Right atrium auricular region (tissue), 2 donors: ENCODE measurements around the gene LRRC74A. TPM values are rescaled to one million over a fixed set of nuclear protein-coding genes. Genes with fewer than 3 reads are reported as not detected.

Source experiments
- DNase-seq: peaks from one replicate; pipeline ENCODE4 v3.0.0-alpha.2; 2019; ENCODE audit warnings: low spot score
- H3K27ac ChIP-seq, 2 donors: fragments of 200-600 bp; sonication (generic); 1 replicate in 1 of 2; 2 replicates in 1 of 2; pipeline ENCODE4 v1.5.1; 2016 to 2019
- H3K27me3 ChIP-seq, 2 donors: fragments of 200-600 bp; sonication (generic); one replicate each; pipeline versions ENCODE4 v1.5.1 to v1.6.0; 2017 to 2019
- H3K36me3 ChIP-seq: fragments of 200-600 bp; sonication (generic); one replicate; pipeline ENCODE4 v1.5.1; 2016
- H3K4me1 ChIP-seq, 2 donors: fragments of 200-600 bp; sonication (generic); one replicate each; pipeline versions ENCODE4 v1.5.1 to v1.6.0; 2017 to 2019
- H3K4me3 ChIP-seq, 2 donors: fragments of 200-600 bp; sonication (generic); 1 replicate in 1 of 2; 2 replicates in 1 of 2; pipeline ENCODE4 v1.5.1; 2017 to 2019; ENCODE audit warnings: mild to moderate bottlenecking in 1 of 2, moderate library complexity in 1 of 2
- H3K9me3 ChIP-seq, 2 donors: fragments of 200-600 bp; sonication (generic); one replicate each; pipeline ENCODE4 v1.5.1; 2019
- total RNA-seq, 2 donors: library from RNA; depleted of rRNA; stranded (reverse); fragments of >200 nt; gene quantifications; one replicate each; pipeline ENCODE4 v1.1.0, GENCODE V29; 2016
- TF ChIP-seq, protein P1 (sequence below), 2 donors: fragments of 200-600 bp; sonication (generic); IDR thresholded peaks; one replicate each; pipeline ENCODE4 v1.5.1; 2019; ENCODE audit warnings: antibody characterized with exemption in 2 of 2

The LRRC74A gene
- total RNA-seq, 2 donors from 2014 or later, result not detected

DNA sequence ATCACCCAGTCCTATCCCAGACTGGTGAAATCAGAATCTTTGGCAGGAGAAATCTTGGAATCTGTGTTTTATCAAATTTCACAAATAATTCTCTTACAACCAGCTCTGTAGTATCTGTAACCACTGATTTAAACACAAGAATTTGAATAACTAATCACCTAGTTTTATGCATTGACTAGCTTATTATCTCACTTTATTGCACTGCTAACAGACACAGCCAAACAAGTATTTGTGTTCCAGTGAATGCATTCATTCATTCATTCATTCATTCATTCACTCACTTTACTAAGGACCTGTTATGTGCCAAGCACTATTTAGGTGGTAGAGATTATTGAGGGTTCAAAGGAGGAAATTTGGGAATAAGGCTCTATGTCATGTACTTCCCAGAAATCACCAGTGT lies 16.2 kb downstream of the LRRC74A start:
- no peaks in the 10 kb centered on the region for H3K27me3 ChIP-seq
- no peak overlapping the region for H3K4me3 ChIP-seq
- no peaks in the 10 kb centered on the region for H3K4me1 ChIP-seq
- TF ChIP-seq, protein P1, sequence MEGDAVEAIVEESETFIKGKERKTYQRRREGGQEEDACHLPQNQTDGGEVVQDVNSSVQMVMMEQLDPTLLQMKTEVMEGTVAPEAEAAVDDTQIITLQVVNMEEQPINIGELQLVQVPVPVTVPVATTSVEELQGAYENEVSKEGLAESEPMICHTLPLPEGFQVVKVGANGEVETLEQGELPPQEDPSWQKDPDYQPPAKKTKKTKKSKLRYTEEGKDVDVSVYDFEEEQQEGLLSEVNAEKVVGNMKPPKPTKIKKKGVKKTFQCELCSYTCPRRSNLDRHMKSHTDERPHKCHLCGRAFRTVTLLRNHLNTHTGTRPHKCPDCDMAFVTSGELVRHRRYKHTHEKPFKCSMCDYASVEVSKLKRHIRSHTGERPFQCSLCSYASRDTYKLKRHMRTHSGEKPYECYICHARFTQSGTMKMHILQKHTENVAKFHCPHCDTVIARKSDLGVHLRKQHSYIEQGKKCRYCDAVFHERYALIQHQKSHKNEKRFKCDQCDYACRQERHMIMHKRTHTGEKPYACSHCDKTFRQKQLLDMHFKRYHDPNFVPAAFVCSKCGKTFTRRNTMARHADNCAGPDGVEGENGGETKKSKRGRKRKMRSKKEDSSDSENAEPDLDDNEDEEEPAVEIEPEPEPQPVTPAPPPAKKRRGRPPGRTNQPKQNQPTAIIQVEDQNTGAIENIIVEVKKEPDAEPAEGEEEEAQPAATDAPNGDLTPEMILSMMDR (IDR thresholded peaks at IDR 0.05), result no peak
- no peak overlapping the region for H3K27ac ChIP-seq
- no peak for DNase-seq
- H3K36me3 ChIP-seq, result no peaks in the 10 kb centered on the region
- H3K9me3 ChIP-seq, result no peaks in the 10 kb centered on the region

DNA sequence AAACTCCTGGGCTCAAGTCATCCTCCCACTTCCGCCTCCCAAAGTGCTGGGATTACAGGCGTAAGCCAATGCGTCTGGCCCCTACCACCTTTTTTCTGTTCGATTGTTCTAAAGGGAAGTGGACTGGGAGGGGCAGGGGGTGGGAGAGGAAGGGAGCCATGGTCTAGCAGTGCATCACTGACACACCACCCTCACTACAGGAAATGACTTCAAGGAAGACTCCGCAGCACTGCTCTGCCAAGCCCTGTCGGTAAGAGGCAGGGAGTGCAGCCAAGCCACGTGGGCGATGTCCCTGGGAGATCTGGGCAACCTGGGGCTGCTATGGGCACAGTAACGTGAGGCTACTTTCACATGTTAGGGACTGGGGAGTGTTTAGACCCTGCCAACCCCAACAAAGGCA lies 18.0 kb downstream of the LRRC74A start:
- Histone ChIP-seq H3K4me1 (no peaks in the 10 kb centered on the region), H3K9me3 (no peaks in the 10 kb centered on the region), H3K27ac (peak overlapping the region; percentile 49 to 63), H3K27me3 (no peaks in the 10 kb centered on the region), H3K36me3 (no peaks in the 10 kb centered on the region), H3K4me3 (no peak overlapping the region)
- TF ChIP-seq, protein P1 (IDR thresholded peaks at IDR 0.05), result no peak
- DNase-seq, result peak; percentile 76

DNA sequence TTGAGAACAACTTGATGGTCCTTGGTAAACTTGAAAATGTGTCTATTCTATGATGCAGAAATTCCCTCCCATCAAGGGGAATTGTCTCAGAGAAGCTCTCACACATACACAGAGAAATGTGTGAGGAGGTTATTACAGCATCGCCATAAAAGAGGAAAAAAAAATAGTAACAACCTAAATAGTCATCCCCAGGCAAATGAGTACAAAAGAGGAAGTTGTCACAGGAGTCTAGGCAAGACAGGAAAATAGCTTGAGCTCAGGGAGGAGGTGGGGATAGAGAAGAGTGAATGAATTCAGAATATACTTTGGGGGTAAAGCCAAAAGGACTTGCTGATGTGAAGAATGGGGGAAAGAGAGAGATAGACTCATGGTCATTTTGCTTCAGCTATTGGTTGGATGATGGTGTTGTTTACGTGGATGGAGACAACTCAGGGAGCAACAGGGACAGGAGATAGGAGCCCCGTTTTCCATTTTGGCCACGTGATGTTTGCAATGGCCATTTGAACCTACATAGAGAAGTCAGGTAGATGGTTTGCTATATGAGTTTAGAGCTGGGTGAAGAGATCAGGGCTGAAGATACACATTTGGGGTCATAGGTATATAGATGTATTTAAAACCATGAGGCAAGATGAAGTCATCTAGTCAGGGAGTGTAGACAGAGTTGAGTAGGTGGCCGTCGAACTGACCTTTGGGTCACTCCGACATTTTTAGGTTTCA lies 20.3 kb downstream of the LRRC74A start:
- Histone ChIP-seq H3K36me3 (no peaks in the 10 kb centered on the region), H3K9me3 (no peaks in the 10 kb centered on the region), H3K4me3 (no peak overlapping the region), H3K4me1 (no peaks in the 10 kb centered on the region), H3K27ac (no peak overlapping the region), H3K27me3 (no peaks in the 10 kb centered on the region)
- TF ChIP-seq, protein P1 (IDR thresholded peaks at IDR 0.05), result no peak
- no peak for DNase-seq

DNA sequence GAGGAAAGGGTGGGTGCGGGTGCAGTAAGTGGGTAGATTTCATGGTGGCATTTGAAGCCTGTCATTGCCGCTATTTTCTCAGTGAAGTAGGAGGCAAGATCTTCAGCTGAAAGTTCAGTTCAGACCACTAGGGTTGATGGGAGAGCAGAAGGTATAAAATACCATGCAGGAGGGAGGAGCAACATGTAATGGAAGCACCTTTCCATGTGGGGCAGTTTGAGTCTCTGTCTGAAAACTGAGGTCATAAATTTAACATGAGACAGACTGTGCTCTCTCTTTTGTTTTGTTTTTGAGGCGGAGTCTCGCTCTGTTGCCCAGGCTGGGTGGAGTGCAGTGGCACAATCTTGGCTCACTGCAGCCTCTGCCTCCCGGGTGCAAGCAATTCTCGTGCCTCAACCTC lies 22.7 kb downstream of the LRRC74A start:
- Histone ChIP-seq H3K36me3 (no peaks in the 10 kb centered on the region), H3K4me3 (no peak overlapping the region), H3K4me1 (no peaks in the 10 kb centered on the region), H3K27me3 (no peaks in the 10 kb centered on the region), H3K9me3 (no peaks in the 10 kb centered on the region), H3K27ac (no peak overlapping the region)
- TF ChIP-seq, protein P1 (IDR thresholded peaks at IDR 0.05), result no peak
- DNase-seq, result no peak

DNA sequence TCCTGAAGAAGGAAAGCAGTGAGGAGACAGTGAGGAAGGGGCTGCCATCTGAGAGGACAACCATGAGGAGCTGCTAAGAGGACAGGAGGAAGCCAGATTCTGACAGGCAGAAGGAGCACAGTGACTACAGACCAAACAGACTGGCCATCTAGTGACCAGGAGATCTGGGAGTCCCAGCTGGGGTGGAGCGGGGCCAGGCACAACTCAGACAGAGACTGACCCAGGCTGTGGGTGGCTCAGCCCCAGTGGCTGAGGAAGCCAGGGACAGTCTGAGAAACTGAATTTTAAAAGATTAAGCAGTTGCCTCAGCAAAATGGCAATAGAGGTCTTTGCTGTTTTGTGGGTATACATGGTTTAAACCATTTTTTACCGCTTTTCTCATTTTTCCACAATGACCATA lies 28.9 kb downstream of the LRRC74A start:
- TF ChIP-seq, protein P1 (IDR thresholded peaks at IDR 0.05), result no peak
- Histone ChIP-seq H3K27ac (no peak overlapping the region), H3K4me3 (no peak overlapping the region), H3K27me3 (no peaks in the 10 kb centered on the region), H3K9me3 (no peaks in the 10 kb centered on the region), H3K36me3 (no peaks in the 10 kb centered on the region), H3K4me1 (no peaks in the 10 kb centered on the region)
- no peak for DNase-seq

DNA sequence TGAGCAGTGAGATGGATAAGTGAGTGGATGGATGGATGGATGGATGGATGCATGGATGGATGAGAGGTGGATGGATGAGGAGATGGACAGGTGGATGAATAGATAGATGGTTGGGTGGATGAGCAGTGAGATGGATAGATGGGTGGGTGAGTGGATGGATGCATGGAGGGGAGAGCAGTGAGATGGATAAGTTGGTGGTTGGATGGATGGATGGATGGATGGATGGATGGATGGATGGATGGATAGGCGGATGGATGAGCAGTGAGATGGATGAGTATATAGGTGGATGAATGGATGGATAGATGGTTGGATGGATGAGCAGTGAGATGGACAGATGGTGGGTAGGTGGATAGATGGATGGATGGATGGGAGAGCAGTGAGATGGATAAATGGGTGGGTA lies 30.6 kb downstream of the LRRC74A start:
- H3K4me1 ChIP-seq, result no peaks in the 10 kb centered on the region
- no peak for DNase-seq
- H3K9me3 ChIP-seq, result no peaks in the 10 kb centered on the region
- H3K27me3 ChIP-seq, result no peaks in the 10 kb centered on the region
- no peak overlapping the region for H3K4me3 ChIP-seq
- TF ChIP-seq, protein P1 (IDR thresholded peaks at IDR 0.05), result no peak
- no peaks in the 10 kb centered on the region for H3K36me3 ChIP-seq
- H3K27ac ChIP-seq, result no peak overlapping the region
